Body of pancreas (tissue), 4 donors: ENCODE results near the gene TSSC4. TPM values are rescaled to one million over a fixed set of nuclear protein-coding genes. Genes with fewer than 3 reads are reported as not detected.
A peak's percentile ranks its signal among the peaks of the same experiment; 100 is the strongest.
"Not testable (repeated sequence)": the region's sequence is repeated elsewhere in the genome, so short reads cannot be mapped to it uniquely, and the experiment has no call there.

Experiments
- ATAC-seq: fragments of 150-250 bp; one replicate; pipeline ENCODE4 v1.9.1; 2016
- DNase-seq, 4 donors: peaks; one replicate each; pipeline ENCODE4 v3.0.0-alpha.2; 2019
- H3K27ac ChIP-seq, 4 donors: fragments of 200-600 bp; sonication (generic); 1 replicate in 3 of 4; 2 replicates in 1 of 4; pipeline versions ENCODE4 v1.5.1 to v1.6.1; 2016 to 2019; ENCODE audit warnings: mild to moderate bottlenecking in 1 of 4, mixed read lengths in 1 of 4, moderate library complexity in 1 of 4
- H3K27me3 ChIP-seq, 2 donors: fragments of 200-600 bp; sonication (generic); one replicate each; pipeline ENCODE4 v1.6.0; 2016; ENCODE audit warnings: mild to moderate bottlenecking in 1 of 2
- H3K36me3 ChIP-seq, 2 donors: fragments of 200-600 bp; sonication (generic); replicated peaks in 1 of 2; 2 replicates each; pipeline ENCODE4 v1.5.1; 2016; ENCODE audit warnings: low read depth in 2 of 2; ENCODE audit not compliant: insufficient read depth in 1 of 2
- H3K4me1 ChIP-seq: fragments of 200-600 bp; sonication (generic); one replicate; pipeline ENCODE4 v1.6.0; 2016
- H3K4me3 ChIP-seq, 2 donors: fragments of 200-600 bp; sonication (generic); 1 replicate in 1 of 2; 2 replicates in 1 of 2; pipeline ENCODE4 v1.5.1; 2016 to 2019
- H3K9me3 ChIP-seq, 3 donors: fragments of 200-600 bp; sonication (generic); 1 replicate in 2 of 3; 2 replicates in 1 of 3; pipeline ENCODE4 v1.5.1; 2016
- POLR2A ChIP-seq, 3 donors: fragments of 450-650 bp; IDR thresholded peaks; one replicate each; pipeline ENCODE4 v1.6.1; 2016; ENCODE audit warnings: antibody characterized with exemption in 3 of 3, mild to moderate bottlenecking in 2 of 3
- WGBS, 2 donors: methylation state at CpG; one replicate each; pipeline ENCODE4 v1.1.5; 2017; 5-methylcytosine and 5-hydroxymethylcytosine counted together
- intact Hi-C: fragments of 100-400 bp; cut with DNase I; formaldehyde crosslinking; loops from one replicate; pipeline ENCODE4 v1.15.1; 2023
- total RNA-seq, 2 donors: library from RNA; depleted of rRNA; stranded (reverse); fragments of >200 nt; gene quantifications; one replicate each; pipeline ENCODE4 v1.1.0, GENCODE V29; 2016
- TF ChIP-seq, protein P1 (sequence below), 7 experiments: fragments of 450-650 bp in 4 of 7; fragments of 200-600 bp in 3 of 7; sonication (generic) in 3 of 7; IDR thresholded peaks; one replicate each; pipeline ENCODE4 v1.5.1; 2016 to 2019; ENCODE audit warnings: antibody characterized with exemption in 7 of 7

The TSSC4 gene
- total RNA-seq, 2 donors from 2014 or later, result 21.5 to 25.7 TPM

DNA sequence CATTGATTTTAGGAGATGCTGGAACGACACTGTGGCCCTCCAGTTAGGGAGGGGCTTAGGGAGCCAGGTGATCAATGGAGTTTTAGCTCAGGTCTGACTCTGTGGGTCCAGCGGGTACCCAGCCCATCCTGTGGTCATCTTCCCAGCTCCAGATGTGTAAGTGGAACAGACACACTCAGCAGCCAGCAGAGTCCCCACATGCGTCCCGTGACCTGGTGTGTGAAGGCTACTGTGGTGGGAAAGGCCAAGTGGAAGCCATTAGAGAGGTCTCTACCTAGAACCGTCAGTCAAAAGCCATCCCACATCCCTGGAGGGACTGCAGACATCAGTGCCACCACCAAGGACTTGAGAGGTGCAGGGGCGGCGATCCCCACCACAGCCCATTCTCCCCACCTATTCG lies 43.3 kb upstream of the TSSC4 start:
- Histone ChIP-seq H3K27me3 (no peaks in the 10 kb centered on the region), H3K9me3 (no peaks in the 10 kb centered on the region), H3K4me3 (no peak overlapping the region), H3K4me1 (peaks cover 7% of the 10 kb centered on the region), H3K36me3 (no peaks in the 10 kb centered on the region), H3K27ac (no peak overlapping the region)
- no peak for TF ChIP-seq POLR2A (IDR thresholded peaks at IDR 0.05)
- TF ChIP-seq, protein P1, sequence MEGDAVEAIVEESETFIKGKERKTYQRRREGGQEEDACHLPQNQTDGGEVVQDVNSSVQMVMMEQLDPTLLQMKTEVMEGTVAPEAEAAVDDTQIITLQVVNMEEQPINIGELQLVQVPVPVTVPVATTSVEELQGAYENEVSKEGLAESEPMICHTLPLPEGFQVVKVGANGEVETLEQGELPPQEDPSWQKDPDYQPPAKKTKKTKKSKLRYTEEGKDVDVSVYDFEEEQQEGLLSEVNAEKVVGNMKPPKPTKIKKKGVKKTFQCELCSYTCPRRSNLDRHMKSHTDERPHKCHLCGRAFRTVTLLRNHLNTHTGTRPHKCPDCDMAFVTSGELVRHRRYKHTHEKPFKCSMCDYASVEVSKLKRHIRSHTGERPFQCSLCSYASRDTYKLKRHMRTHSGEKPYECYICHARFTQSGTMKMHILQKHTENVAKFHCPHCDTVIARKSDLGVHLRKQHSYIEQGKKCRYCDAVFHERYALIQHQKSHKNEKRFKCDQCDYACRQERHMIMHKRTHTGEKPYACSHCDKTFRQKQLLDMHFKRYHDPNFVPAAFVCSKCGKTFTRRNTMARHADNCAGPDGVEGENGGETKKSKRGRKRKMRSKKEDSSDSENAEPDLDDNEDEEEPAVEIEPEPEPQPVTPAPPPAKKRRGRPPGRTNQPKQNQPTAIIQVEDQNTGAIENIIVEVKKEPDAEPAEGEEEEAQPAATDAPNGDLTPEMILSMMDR (IDR thresholded peaks at IDR 0.05), result no peak
- 65 to 67% methylated on average over 5 to 8 of the region's 8 CpGs for WGBS, 2 donors
- no peak for DNase-seq
- intact Hi-C loops, result no loop called here
- ATAC-seq, result no peak

DNA sequence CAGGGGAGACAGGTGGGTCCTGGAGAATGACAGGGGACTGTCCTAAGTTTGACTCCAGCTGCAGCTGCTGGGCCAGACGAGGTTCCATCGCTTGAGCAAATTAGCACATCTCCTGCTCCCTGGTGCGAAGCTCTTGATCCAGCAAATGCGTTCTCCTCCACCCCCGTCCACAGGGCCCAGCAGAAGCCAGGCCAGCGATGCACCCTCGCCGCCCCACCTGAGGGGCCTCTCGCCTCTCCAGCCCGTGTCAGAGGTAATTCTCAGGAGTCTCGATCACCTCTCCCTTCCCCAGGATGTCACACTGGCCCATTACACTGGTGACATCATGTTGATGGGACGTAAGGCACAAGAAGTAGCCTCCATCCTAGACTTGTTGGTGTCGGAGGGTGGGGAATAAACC lies 42.9 kb upstream of the TSSC4 start:
- H3K4me3 ChIP-seq, H3K36me3 ChIP-seq, ATAC-seq, H3K4me1 ChIP-seq, DNase-seq, H3K9me3 ChIP-seq, intact Hi-C loops, H3K27me3 ChIP-seq, H3K27ac ChIP-seq: not testable (repeated sequence)
- WGBS, 2 donors, result 87 to 93% methylated on average over 11 to 13 of the region's 13 CpGs

DNA sequence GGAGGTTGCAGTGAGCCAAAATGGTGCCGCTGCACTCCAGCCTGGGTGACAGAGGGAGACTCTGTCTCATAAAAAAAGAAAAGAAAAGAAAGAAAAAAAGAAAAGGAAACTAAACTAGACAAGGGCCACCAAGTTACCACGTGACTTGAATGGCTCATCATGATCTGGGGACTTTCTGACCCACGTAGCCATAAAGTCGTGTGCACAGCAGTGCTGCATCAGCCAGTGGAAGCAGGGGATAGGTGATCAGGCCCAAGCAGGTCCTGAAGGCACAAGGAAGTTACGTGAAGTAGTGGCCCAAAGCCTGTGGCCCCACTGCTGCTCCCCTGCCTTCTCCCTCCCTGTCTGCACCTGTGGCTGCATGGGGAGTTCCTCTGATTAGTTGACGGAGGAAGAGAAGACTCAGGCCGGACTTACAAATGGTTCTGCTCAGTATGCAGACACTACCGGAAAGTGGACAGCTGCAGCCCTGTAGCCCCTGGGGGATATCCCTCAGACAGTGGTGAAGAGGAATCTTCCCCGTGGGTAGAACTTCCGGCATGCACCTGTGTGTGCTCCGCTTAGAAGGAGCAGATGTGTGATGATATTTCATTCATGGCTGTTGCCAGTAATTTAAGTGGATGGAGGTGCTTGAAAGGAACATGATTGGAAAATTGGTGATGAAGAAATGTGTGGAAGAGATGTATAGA lies 41.7 kb upstream of the TSSC4 start:
- no peaks in the 10 kb centered on the region for H3K36me3 ChIP-seq
- peaks cover 7% of the 10 kb centered on the region for H3K4me1 ChIP-seq
- H3K9me3 ChIP-seq, result no peaks in the 10 kb centered on the region
- intact Hi-C loops, result no loop called here
- no peak overlapping the region for H3K4me3 ChIP-seq
- no peak for TF ChIP-seq POLR2A (IDR thresholded peaks at IDR 0.05)
- TF ChIP-seq, protein P1 (IDR thresholded peaks at IDR 0.05), result no peak
- no peak for DNase-seq
- no peak overlapping the region for H3K27ac ChIP-seq
- WGBS, 2 donors, result 87 to 91% methylated on average over 11 of the region's 11 CpGs
- no peak for ATAC-seq
- no peaks in the 10 kb centered on the region for H3K27me3 ChIP-seq

DNA sequence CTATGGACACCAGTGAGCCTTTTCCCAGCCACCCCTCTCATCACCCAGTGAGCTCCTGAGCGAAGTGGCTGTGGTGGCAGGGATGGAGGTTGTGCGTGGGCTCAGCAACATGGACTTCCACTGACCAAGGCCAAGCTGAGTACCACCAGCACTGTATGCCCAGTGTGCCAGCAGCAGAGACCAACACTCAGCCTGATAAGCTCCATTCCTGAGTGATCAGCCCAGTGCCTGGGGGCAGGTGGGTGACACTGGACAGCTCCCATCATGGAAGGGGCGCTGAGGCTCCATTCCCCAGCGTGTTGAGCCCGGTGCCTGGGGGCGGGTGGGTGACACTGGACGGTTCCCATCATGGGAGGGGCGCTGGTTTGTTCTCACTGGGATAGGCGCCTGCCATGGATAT lies 41.0 kb upstream of the TSSC4 start:
- no peak for DNase-seq

DNA sequence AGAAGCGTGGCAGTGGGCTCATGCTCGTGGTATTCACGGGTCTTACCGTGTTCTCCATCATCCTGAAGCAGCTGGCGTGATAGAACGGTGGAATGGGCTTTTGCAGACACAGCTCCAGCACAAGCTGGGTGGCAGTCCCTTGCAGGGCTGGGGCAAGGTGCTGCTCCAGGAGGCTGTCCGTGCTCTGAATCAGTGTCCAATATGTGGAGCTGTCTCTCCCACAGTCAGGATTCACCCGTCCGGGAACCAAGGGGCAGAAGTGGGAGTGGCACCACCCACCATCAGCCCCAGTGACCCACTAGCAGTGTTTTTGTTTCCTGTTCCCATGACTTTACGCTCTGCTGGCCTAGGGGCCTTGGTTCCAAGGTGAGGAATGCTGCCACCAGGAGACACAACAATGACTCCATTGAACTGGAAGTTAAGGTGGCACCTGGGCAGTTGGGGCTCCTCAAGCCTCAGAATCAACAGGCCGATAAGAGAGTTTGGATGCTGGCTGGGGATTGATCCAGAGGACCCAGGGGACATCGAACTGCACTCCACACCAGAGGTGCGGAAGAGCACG lies 40.4 kb upstream of the TSSC4 start:
- no peak for TF ChIP-seq POLR2A (IDR thresholded peaks at IDR 0.05)
- TF ChIP-seq, protein P1 (IDR thresholded peaks at IDR 0.05), result peak in 1 of 7 experiments; percentile 6
- no peaks in the 10 kb centered on the region for H3K9me3 ChIP-seq
- intact Hi-C loops, result no loop called here
- WGBS, 2 donors, result 74 to 82% methylated on average over 12 to 14 of the region's 14 CpGs
- no peaks in the 10 kb centered on the region for H3K36me3 ChIP-seq
- H3K4me3 ChIP-seq, result no peak overlapping the region
- no peaks in the 10 kb centered on the region for H3K27me3 ChIP-seq
- DNase-seq (peak; percentile 30 to 41 (median 34)), ATAC-seq (peak; percentile 85)
- peak overlapping the region in 3 of 4 donors; percentile 40 to 62 (median 59) for H3K27ac ChIP-seq
- peaks cover 7% of the 10 kb centered on the region for H3K4me1 ChIP-seq

More for the DNA sequence above, 41.0 kb upstream of the TSSC4 start:
- Histone ChIP-seq H3K36me3 (no peaks in the 10 kb centered on the region), H3K4me3 (no peak overlapping the region), H3K27me3 (no peaks in the 10 kb centered on the region), H3K27ac (peak overlapping the region in 1 of 4 donors; percentile 62), H3K9me3 (no peaks in the 10 kb centered on the region), H3K4me1 (peaks cover 7% of the 10 kb centered on the region)
- WGBS, 2 donors, result 89 to 92% methylated on average over 9 of the region's 9 CpGs
- TF ChIP-seq, protein P1 (IDR thresholded peaks at IDR 0.05), result no peak
- TF ChIP-seq POLR2A (IDR thresholded peaks at IDR 0.05), result no peak
- intact Hi-C loops, result no loop called here
- no peak for ATAC-seq
